GM18502 (cell line): ENCODE results near the gene STPG4.
A peak's percentile ranks its signal among the peaks of the same experiment; 100 is the strongest.
"Not testable (repeated sequence)": the region's sequence is repeated elsewhere in the genome, so short reads cannot be mapped to it uniquely, and the experiment has no call there.

Source experiments
- ATAC-seq: cut with Tn5 transposase; IDR thresholded peaks from one replicate; pipeline ENCODE4 v1.9.1; 2021; ENCODE audit warnings: mild to moderate bottlenecking; ENCODE audit not compliant: unreplicated experiment, poor library complexity

The STPG4 gene

DNA sequence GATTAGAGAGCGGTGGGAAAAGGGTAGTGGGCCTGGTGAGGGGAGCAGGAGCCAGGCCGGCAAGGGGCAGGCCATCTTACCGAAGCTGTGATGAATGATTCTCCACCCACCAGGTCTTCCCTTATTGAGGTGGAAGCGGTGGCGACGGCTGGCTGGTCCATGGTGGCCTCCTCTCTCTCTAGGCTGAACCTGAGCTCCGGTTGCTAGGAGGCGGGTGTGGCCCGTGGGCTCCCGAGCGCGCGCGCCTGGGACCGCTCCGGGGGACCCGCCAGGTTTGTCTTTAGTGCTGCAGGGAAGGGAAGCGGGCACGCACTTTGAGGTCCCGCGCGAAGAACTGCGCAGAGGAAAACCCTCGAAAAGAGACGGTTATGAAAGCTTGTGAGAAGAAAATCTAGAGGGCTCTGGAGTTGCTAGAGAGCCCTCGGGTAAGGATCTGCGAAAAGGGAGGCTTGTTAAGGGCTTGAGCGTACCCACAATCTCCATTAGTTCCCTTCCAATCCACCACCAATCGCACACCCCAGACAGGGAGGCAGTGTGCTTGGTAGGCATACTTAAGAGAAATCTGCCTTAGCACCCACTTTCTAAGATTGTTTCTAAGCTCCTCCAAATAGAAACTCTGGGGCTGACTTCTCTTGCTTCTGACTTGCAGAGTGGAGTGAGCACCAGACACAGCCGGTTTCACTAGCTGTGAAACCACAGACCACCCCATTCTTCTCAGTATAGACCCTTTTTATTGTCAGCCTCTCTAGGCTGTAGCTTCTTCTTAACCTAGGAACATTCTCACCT, at the start of gene STPG4:
Gene STPG4 (minus strand): TSS at position 218 of the 786 bp plus-strand sequence. CDS start 57 bp downstream, at position 161.
- peak; percentile 56 for ATAC-seq

GRCh38 chr2:47204691-47205090, 49.6 kb upstream of the STPG4 start:
- no peak for ATAC-seq

DNA sequence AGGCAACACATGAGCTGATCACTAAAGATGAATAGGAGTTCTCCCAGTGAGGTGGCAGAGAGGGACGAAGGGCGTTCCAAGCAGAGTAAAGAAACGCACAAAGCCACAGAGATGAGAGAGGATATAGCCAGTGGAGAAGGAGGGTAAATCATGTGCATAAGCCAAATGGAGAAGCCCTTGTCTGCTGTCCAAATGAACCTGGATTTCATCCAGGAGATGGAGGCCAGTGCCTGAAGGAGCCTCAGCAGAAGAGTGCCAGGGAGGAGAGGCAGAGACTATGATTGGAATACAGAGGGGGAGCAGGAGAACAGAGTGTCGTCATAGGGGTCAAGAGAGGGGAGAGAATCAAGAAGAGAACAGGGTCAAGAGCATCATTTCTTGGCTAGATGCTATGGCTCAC, 48.9 kb upstream of the STPG4 start:
- ATAC-seq: no peak

DNA sequence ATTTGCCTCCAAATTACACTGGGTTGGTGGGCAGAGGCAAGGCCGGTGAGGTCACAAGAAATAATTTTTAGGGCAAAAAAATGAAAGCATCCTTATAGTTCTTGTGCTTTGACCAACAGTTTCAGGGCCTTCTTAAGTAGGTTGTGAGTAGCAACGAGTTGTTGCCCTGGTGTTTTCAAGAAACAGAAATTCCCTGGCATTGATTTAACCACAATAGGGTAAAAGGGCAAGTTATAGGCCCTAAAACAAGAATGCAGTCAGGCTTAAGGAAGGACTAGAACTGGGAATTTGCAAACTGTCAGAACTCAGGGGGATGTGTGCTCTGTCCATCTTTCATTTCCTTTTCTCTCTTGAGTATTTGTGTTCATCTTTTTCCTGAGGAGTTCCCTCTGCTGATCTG, 46.1 kb upstream of the STPG4 start:
- no peak for ATAC-seq

DNA sequence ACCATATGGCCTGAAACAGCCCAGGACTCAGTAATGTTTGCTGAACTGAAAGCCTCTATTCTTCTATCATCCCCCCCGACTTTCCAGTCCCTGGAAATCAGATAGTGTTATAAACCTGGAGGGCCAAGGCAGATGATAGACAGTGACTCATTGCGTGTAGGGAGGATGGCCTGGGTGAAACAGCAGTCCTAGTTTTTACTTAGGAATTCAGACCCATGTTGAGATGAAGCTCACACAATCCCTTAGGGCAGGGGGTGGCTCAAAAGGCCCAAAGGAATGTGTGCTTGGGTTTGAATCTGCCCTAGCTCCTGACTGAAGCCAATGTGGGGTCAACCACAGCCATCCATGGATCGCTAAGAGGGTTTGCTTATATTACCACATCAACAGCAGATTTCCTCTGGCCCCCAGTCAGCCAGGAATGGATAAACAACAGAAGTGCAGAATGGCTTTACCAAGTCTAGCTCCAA, 43.9 kb upstream of the STPG4 start:
- ATAC-seq: no peak

DNA sequence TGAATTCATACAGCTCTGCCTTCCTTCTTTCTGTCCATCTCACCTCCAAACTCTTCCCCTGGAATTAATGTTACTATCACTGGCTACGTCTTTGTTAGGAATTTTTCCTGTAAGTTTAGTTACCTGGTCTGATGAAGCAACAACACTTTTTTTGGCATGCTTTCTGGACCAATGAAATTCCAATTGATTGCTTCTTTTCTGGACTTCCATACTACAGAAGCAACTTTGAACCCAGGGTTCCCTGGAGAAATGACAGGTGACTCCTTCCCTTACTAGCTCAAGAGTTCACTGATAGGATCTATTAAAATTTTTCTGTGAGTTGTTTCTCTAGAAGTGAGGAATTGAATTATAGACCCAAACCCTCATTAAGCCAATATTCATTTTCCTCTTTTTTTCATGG, 41.4 kb upstream of the STPG4 start:
- no peak for ATAC-seq

DNA sequence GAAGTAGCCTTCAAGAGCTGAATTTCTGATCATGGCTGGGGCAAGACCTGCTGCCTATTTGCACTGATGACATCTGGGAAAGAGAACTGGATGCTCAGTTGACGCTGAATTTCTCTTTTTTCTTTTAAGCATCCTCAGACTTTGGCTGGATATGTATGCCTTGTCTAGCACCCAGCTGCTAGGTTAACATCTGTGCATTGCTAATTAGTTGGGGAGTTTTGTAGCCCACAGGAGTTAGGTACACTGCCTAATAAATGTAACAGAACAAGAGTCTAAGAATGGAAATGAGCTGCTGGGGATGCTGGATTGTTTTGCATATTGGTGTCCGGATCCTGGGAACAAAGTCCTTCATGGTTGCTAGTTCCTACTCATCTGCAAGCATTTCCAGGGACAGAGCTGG, 40.9 kb upstream of the STPG4 start:
- no peak for ATAC-seq

DNA sequence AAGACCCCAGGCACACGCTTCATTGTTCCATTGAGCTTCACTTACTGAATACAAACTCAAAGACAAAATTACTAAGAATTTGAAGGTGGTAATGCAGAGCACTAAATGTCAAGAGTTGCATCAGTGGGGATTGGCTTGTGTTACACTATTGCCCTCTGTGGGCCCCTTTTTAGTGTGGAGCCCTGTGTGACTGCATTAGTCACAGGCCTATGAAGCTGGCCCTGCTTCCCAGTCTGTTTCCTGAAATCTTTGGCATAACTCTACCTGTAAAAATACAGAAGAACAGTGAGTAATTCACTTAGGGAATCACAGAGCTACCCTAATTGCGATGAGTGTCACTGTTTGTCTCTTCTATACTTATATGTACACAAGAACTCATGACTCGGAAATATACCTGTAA, 40.0 kb upstream of the STPG4 start:
- no peak for ATAC-seq

GRCh38 chr2:47194410-47194809, 39.3 kb upstream of the STPG4 start:
- ATAC-seq: no peak

DNA sequence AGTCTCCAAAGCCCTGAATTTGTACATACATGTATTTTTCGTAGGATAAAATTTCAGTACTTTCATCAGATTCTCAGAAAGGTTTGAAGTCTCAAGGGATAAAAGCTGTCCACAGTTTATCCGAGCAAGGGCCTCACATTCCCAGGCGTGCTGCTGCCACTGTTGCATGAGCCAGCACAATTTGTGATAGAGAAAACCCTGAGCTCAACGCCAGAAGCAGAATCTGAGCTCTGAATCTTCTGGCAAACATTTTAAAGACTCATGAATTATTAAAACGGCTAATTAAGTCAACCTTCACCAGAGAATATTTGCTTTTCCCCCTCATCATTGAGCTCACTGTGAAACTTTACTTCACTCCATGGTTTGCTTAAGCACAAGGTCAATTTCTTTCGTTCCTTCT, 38.5 kb upstream of the STPG4 start:
- no peak for ATAC-seq

DNA sequence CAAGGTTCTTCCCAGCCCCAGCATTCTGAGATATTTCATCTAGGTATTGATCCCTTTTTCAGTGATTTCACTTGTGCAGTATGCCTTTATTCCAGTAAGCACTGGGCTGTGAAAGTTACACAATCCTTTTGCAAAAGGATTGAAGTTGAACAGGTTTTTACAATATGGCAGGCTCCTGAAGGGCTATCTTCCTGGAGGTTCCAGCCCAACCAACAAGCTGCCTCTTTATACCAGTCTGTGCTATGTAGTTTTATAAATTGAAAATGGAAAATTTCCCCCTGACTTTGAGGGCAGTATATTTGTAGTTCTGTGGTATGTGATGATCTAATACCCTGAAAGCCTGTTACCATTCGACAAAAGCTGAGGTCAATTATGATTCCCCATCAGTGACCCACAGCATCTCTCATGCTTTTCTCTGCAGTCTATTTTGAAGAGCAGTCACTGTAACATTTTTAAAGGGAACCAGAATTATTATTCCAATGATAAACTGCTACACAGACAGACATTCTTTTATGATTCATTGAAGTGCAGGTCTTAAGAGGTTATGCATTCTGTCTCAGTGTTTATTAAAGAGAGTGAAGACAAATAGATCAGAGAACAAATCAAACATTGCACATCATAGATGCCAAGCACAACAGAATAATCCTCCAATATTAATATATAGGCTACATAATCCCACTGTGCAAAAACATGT, 35.2 kb upstream of the STPG4 start:
- no peak for ATAC-seq

DNA sequence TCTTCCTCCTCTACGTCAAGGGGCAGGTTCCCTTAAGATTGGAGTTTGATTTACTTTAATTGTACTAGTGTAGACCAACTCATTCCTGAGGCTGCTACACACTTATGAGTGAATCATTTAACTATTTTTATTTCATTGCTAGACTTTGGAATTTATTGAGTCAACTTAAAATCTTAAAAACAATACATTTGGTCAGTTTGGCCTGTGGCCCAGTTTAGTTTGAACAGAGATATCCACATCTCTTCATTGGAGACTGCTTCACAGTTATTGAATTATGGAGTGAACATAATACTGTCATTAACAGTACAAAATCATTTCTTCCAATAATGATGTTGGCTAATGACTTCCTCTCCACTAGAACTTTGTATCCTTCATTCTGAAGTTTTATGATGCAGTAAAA, 34.5 kb upstream of the STPG4 start:
- ATAC-seq: no peak

- ATAC-seq: no peak
Observed at GRCh38 chr2:47187069-47187468, 32.0 kb upstream of the STPG4 start.

- ATAC-seq: no peak
Observed at GRCh38 chr2:47186351-47186750, 31.2 kb upstream of the STPG4 start.

- ATAC-seq: not testable (repeated sequence)
Observed at GRCh38 chr2:47185098-47185497, 30.0 kb upstream of the STPG4 start.

GRCh38 chr2:47181176-47181575, 26.1 kb upstream of the STPG4 start:
- no peak for ATAC-seq

DNA sequence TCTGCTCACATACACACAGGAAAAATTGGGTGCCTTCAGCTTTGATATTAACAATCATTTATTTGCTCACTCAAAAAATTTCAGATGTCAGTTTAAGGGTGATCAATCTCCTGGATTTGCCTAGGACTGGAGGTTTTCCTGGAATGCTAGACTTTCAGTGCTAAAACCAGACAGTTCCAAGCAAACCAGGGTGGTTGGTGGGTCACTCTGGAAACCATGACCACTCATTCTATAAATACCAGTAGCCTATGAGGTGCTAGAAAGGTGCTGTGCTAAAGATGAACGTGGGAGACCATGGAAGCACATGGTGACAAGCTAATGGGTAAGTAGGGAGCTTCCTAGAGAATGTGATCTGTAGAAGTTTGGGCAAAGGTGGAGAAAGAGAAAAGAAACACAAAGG, 25.4 kb upstream of the STPG4 start:
- no peak for ATAC-seq

DNA sequence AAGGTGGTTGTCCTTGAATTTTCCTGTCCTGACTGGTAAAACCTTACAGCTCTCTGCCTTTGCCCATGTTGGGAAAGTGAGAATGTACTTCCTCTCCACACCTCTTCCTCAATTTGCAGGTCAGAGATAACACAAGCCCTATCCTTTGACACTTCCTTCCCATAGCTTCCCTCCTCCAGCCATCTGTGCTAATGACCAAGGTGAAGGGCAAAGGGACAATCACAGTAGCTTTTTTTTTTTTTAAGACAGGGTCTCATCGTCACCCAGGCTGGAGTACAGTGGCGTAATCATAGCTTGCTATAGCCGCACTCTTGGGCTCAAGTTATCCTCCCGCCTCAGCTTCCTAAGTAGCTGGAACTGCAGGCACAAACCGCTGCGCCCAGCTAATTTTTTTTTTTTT, 24.3 kb upstream of the STPG4 start:
- no peak for ATAC-seq

GRCh38 chr2:47178341-47178740, 23.2 kb upstream of the STPG4 start:
- no peak for ATAC-seq

DNA sequence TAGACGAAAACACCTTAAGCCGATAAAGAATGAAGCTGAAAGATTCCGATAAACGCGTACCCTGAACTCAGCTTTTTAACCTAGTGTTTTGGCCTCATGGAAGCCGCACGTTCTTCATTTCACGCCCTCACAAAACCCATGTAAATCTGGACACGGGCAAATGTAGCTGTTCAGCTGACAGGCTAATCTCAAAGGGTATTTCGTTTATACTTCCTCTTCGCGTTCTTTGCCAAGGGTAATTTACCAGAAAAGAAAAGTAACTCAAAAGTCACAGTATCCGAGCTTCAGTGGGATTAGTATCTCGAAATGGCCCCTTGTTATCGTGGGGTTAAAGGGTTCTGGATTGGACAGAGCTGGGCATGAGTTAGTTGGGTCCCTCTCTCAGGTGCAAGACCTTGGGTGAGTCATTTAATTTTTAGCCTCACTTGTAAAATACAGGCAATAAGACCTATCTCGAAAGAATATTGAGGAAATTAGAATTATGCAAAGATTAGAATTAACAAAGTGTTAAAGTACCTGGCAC, 22.0 kb upstream of the STPG4 start:
- ATAC-seq: peak; percentile 17

DNA sequence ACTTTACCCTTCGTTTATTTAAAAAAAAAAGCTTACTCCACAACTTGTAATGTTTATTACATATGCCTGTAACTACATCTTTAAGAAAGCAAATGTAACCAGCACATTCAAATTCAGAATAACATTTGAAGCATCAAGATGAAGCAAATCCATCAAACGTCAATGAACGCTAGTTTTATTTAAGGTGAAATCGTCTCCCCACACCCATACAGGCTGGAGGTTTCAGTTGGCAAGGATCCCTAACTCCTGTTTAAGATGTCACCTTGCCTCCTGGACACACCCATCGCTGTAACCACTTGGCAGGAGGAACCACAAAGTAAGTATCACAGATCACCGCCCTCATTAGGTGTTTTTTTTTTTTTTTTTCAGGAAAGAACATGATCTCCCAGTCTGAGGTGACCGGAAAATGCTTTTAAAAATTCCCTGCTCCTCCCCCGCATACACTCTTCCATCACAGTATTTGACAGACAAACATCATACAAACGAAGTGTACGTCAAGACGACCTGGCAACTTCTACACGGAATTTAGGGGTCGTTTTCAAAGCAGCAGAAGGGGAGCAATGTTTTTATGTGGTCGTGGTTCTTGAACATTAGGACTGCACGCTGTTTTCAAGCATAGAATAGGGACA, 19.7 kb upstream of the STPG4 start:
- ATAC-seq: no peak
